ENCODE data around the gene ARHGEF37. TPM values are rescaled to one million over a fixed set of nuclear protein-coding genes. Genes with fewer than 3 reads are reported as not detected.

Gene ARHGEF37
- total and polyA plus RNA-seq, 9 of the 15 experiments (the other 6 are each of a cell fraction or from before 2014, with no cell fraction given): 0.01 to 0.27 (median 0.05) TPM

GRCh38 chr5:149583394-149583793 is 2.1 kb downstream of the ARHGEF37 start:
- no peak overlapping the region for H3K4me2 ChIP-seq (ENCODE audit: insufficient read depth, low read length)
- intact Hi-C loops (cut with micrococcal nuclease) (no loop called here), in situ Hi-C loops (cut with MboI) (no loop called here)
- H4K20me1 ChIP-seq (replicated peaks; ENCODE audit: control insufficient read depth, insufficient read depth, low read length): no peaks in the 10 kb centered on the region
- CTCF ChIA-PET (ENCODE audit: low intra/inter-chr PET ratio): no interaction called here
- POLR2A ChIA-PET: interaction anchor here (0.8 kb wide), 1 partner anchor 33 kb away, joined by 4 read pairs; the partner anchor contains the start of gene CSNK1A1
- FAIRE-seq (no peak), DNase-seq (ENCODE audit: extremely low read depth in 1 of 4, low spot score in 3 of 4) (no peak), ATAC-seq (no peak)
- no TSS peak for BruUV-seq (replicated peaks)
- no peaks in the 10 kb centered on the region for H3K9me3 ChIP-seq (replicated peaks; ENCODE audit: control insufficient read depth, insufficient read depth, low read depth, low read length)
- no peaks in the 10 kb centered on the region for H3K9me1 ChIP-seq (ENCODE audit: control insufficient read depth, insufficient read depth, low read length)
- 70% methylated on average over 1 of the region's 1 CpG for WGBS (ENCODE audit: insufficient coverage, low coverage, missing lambda C conversion rate)
- no peaks in the 10 kb centered on the region for H3K79me2 ChIP-seq (ENCODE audit: control insufficient read depth, insufficient read depth, low read length)
- H2AFZ ChIP-seq (ENCODE audit: low read depth, low read length): no peak overlapping the region
- H3K9ac ChIP-seq (ENCODE audit: insufficient read depth in 1 of 2, low read depth in 2 of 2, low read length in 2 of 2): no peak overlapping the region
- no peak overlapping the region for H3K4me3 ChIP-seq
- peaks cover 4 to 5% of the 10 kb centered on the region in 2 experiments; a peak in 2 of 5 replicates for H3K4me1 ChIP-seq (replicated peaks in 1 of 2; ENCODE audit: control insufficient read depth in 2 of 2, insufficient read depth in 2 of 2, low read length in 2 of 2)
- H3K36me3 ChIP-seq (ENCODE audit: control insufficient read depth, insufficient read depth, low read length): no peaks in the 10 kb centered on the region
- H3K27ac ChIP-seq (ENCODE audit: extremely low read depth, low read depth, low read length): no peak overlapping the region
- 0 out of 5 replicates have a peak, but pooled peaks cover 0 to 4% of the 10 kb centered on the region in 2 experiments for H3K27me3 ChIP-seq (ENCODE audit: control insufficient read depth in 2 of 2, insufficient read depth in 2 of 2, low read length in 2 of 2)
- TF ChIP-seq POLR2G (IDR thresholded peaks at IDR 0.05; ENCODE audit: low read depth, low read length) (no peak), SPI1 (IDR thresholded peaks at IDR 0.05; ENCODE audit: borderline replicate concordance, low read depth, low read length) (no peak), E4F1 (CRISPR knock-in tag; IDR thresholded peaks at IDR 0.05; ENCODE audit: borderline replicate concordance) (no peak), NFIX (CRISPR knock-in tag; IDR thresholded peaks at IDR 0.05; ENCODE audit: low read depth) (no peak), MAZ (CRISPR knock-in tag; conservative IDR thresholded peaks at IDR 0.05 in 1 of 2, IDR thresholded peaks at IDR 0.05 in 1 of 2) (no peak), ZNF239 (CRISPR knock-in tag; IDR thresholded peaks at IDR 0.05) (no peak), EGR1 (conservative IDR thresholded peaks at IDR 0.05) (no peak), IRF2 (CRISPR knock-in tag; IDR thresholded peaks at IDR 0.05) (no peak), MBD1 (CRISPR knock-in tag; IDR thresholded peaks at IDR 0.05) (no peak), RFX5 (IDR thresholded peaks at IDR 0.05; ENCODE audit: low read depth, low read length) (no peak), FOXM1 (IDR thresholded peaks at IDR 0.05; ENCODE audit: low read depth) (no peak), FOXM1 (CRISPR knock-in tag; IDR thresholded peaks at IDR 0.05; ENCODE audit: low read depth) (no peak), BACH1 (tag; IDR thresholded peaks at IDR 0.05) (no peak), ZNF165 (CRISPR knock-in tag; IDR thresholded peaks at IDR 0.05; ENCODE audit: borderline replicate concordance) (no peak), NFE2 (IDR thresholded peaks at IDR 0.05; ENCODE audit: low read depth) (no peak), BRF2 (IDR thresholded peaks at IDR 0.05; ENCODE audit: borderline replicate concordance, insufficient read depth, insufficient read length) (no peak), HEY1 (CRISPR knock-in tag; IDR thresholded peaks at IDR 0.05; ENCODE audit: borderline replicate concordance) (no peak), ZNF79 (CRISPR knock-in tag; IDR thresholded peaks at IDR 0.05; ENCODE audit: low read depth) (no peak), GTF2F1 (IDR thresholded peaks at IDR 0.05; ENCODE audit: low read depth, low read length) (no peak)

Data from K562 (cell line).